BLaER1 treated with 17β-estradiol and CSF1 and Interleukin-3, amounts not matched to agents 10 nM and 100 nM (cell line): ENCODE data around the gene BLOC1S4.
A peak's percentile ranks its signal among the peaks of the same experiment; 100 is the strongest.

Experiments used
- H3K27ac ChIP-seq, 11 experiments: shearing (Covaris generic); formaldehyde crosslinking; 2 replicates each; pipeline ENCODE4 v1.8.1; 2022
- H3K27me3 ChIP-seq, 11 experiments: shearing (Covaris generic); formaldehyde crosslinking; 2 replicates each; pipeline ENCODE4 v1.8.1; 2022
- H3K36me3 ChIP-seq, 11 experiments: shearing (Covaris generic); formaldehyde crosslinking; 2 replicates each; pipeline ENCODE4 v1.8.1; 2022
- H3K4me1 ChIP-seq, 10 experiments: shearing (Covaris generic); formaldehyde crosslinking; 2 replicates each; pipeline ENCODE4 v1.8.1; 2022
- H3K4me2 ChIP-seq, 11 experiments: shearing (Covaris generic); formaldehyde crosslinking; 2 replicates each; pipeline ENCODE4 v1.8.1; 2022
- H3K4me3 ChIP-seq, 10 experiments: shearing (Covaris generic); formaldehyde crosslinking; 2 replicates each; pipeline ENCODE4 v1.8.1; 2022
- H3K9ac ChIP-seq, 11 experiments: shearing (Covaris generic); formaldehyde crosslinking; 2 replicates each; pipeline ENCODE4 v1.8.1; 2022
- H3K9me3 ChIP-seq, 11 experiments: shearing (Covaris generic); formaldehyde crosslinking; replicated peaks in 1 of 11; 2 replicates each; pipeline ENCODE4 v1.8.1; 2022
- H4K20me1 ChIP-seq, 11 experiments: shearing (Covaris generic); formaldehyde crosslinking; 2 replicates each; pipeline ENCODE4 v1.8.1; 2022
- Cebpa-rat ChIP-seq, 11 experiments: shearing (Covaris generic); IDR thresholded peaks; 2 replicates each; pipeline ENCODE4 v1.8.1; 2022

The BLOC1S4 gene

DNA sequence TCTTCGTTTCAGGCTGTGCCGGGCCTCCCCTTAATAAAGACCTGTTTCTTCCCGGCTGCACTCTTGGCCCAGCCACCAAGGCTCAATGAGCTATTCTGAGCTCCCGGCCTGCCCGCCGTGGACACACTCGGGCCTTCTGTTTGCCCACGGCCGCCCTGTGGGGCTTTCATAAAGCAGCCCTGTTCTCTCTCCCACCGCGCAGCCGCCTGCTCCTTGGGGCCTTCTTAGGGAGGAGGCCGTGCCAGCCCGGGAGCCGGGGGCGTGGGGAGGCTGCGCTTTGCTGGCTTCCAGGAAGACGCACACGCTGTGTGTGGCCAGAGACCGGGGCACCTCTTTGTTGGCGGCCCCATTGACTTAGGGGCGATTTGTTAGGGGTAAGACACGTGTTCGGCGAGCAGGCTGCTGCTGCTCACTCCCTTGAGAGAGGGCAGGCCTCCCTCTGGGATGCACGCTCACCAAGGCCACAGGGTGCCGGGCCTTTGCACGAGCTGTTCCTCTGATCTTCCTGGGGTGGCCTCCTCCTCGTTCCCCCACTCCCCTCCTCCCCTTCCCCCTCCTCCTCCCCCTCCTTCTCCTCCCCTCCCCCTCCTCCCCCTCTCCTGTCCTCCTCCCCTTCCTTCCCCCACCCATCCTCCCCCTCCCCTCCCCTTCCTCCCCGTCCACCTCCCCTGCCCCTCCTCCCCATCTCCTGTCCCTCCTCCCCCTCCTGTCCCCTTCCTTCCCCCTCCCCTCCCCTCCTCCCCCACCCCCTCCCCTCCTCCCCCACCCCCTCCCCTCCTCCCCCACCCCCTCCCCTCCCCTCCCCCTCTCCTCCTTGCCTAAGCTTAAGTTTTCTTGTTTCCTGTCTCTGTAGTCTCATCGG, 11.3 kb downstream of the BLOC1S4 start:
- H3K4me1 ChIP-seq, result peaks cover 25 to 42% (median 35%) of the 10 kb centered on the region in 10 experiments
- peak overlapping the region; percentile 76 to 91 (median 86) for H3K4me2 ChIP-seq
- no peaks in the 10 kb centered on the region for H3K36me3 ChIP-seq
- H4K20me1 ChIP-seq, result no peaks in the 10 kb centered on the region
- peak overlapping the region; percentile 33 to 85 (median 70); a peak in 21 of 22 replicates for H3K27ac ChIP-seq
- no peak for TF ChIP-seq Cebpa-rat (IDR thresholded peaks at IDR 0.05)
- no peaks in the 10 kb centered on the region for H3K27me3 ChIP-seq
- no peaks in the 10 kb centered on the region for H3K9me3 ChIP-seq
- H3K9ac ChIP-seq, result peak overlapping the region; percentile 23 to 78 (median 71); a peak in 19 of 22 replicates
- H3K4me3 ChIP-seq, result peak overlapping the region in 8 of 10 experiments; percentile 4 to 41 (median 23); a peak in 6 of 20 replicates

DNA sequence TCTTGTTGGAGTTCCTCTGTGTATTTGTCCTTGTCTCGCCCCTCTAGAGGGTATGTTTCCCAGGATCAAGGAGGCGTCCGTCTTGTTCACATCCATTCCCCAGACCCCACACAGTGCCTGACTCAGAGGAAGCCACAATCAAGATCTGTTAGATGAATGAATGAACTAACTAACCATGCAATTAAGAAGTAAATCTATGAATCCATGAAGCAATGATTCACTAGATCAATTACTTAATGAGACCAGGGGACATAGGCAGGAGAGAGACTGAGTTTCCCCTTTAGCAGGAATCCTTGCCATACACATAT, 11.9 kb downstream of the BLOC1S4 start:
- no peaks in the 10 kb centered on the region for H3K27me3 ChIP-seq
- H3K9me3 ChIP-seq, result no peaks in the 10 kb centered on the region
- H3K4me1 ChIP-seq, result peaks cover 31 to 48% (median 41%) of the 10 kb centered on the region in 10 experiments
- no peaks in the 10 kb centered on the region for H4K20me1 ChIP-seq
- peak overlapping the region; percentile 36 to 84 (median 73) for H3K4me2 ChIP-seq
- peak overlapping the region in 3 of 11 experiments; percentile 14 to 53 (median 43); a peak in 7 of 22 replicates for H3K27ac ChIP-seq
- no peak for TF ChIP-seq Cebpa-rat (IDR thresholded peaks at IDR 0.05)
- no peak overlapping the region for H3K9ac ChIP-seq
- H3K4me3 ChIP-seq, result no peak overlapping the region
- no peaks in the 10 kb centered on the region for H3K36me3 ChIP-seq

DNA sequence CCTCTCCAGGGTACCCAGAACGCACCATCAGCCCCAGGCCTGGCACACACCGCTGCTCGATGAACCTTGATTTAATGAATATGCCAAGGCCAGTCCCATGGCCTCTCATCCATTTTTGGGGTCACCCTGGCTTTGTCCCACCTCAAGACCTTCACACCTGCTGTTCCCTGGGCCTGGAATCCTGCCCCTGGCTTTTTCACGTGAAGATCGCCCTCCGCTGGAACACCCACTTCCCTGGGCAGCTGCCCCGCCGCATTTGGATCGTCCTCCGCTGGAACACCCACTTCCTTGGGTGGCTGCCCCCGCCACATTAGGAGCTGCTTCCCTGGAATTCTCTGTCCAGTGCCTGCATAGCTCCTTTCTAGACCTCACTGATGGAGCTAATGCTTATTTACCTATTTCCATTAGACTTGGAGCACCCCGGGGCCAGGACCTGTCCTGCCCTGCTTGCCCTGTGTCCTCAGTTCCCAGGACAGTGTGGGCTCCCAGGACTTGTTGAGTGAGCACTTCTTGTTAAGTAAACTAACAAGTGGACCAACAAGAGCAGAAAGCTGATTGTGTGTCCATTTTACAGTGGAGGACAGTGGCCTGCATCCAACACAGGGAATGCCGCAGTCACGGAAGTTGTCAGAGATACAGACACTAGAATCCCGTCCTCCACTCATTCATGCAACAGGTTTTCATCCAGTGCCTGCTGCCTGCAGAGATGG, 12.5 kb downstream of the BLOC1S4 start:
- no peak for TF ChIP-seq Cebpa-rat (IDR thresholded peaks at IDR 0.05)
- Histone ChIP-seq H3K4me1 (peaks cover 37 to 54% (median 43%) of the 10 kb centered on the region in 10 experiments), H3K9ac (peak overlapping the region in 1 of 11 experiments; percentile 34; a peak in 3 of 22 replicates)

DNA sequence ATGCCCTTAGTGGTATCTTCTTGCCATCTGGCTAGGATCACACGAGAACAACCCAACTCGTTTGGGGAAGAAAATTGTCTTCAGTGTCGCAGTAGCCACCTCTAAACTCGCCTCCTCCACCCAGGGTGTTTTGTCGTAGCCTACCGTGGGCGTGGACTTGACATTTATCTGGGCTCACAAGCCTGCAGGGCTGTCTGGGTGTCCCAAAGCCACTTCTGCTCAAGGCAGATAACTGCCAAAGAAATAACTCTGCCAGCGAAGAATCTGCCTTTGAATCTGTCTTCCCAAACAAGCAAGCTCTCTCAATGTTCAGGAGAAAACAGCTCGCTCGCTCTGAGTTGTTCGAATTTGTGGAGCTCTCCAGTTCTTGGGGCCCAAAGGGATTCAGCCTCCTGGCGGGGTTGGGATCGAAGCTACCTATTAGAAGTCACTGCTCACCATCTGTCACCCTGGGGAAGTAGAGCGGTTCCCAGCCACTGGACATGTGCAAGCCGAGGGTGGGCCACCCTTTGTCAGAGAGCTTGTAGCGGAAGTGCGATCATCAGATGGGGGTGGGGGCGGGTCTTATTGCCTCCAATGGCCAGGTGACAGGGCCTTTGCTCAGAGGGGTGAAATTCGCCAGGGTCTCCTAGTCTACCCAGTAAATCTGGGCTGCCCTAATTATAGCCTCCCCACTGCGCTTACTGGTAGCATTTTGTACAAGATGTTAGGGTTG, 14.8 kb downstream of the BLOC1S4 start:
- peaks cover 37 to 61% (median 41%) of the 10 kb centered on the region in 10 experiments for H3K4me1 ChIP-seq
- H3K36me3 ChIP-seq, result no peaks in the 10 kb centered on the region
- H3K27ac ChIP-seq, result peak overlapping the region in 1 of 11 experiments; percentile 27; a peak in 1 of 22 replicates
- H3K27me3 ChIP-seq, result no peaks in the 10 kb centered on the region
- H3K9me3 ChIP-seq, result no peaks in the 10 kb centered on the region
- TF ChIP-seq Cebpa-rat (IDR thresholded peaks at IDR 0.05), result no peak
- no peaks in the 10 kb centered on the region for H4K20me1 ChIP-seq
- no peak overlapping the region for H3K4me3 ChIP-seq
- H3K4me2 ChIP-seq, result peak overlapping the region in 4 of 11 experiments; percentile 13 to 29 (median 18); a peak in 4 of 22 replicates
- no peak overlapping the region for H3K9ac ChIP-seq

More for the DNA sequence above, 12.5 kb downstream of the BLOC1S4 start:
- Histone ChIP-seq H3K4me3 (no peak overlapping the region), H4K20me1 (no peaks in the 10 kb centered on the region), H3K4me2 (peak overlapping the region; percentile 36 to 84 (median 73)), H3K9me3 (no peaks in the 10 kb centered on the region), H3K27me3 (no peaks in the 10 kb centered on the region), H3K27ac (peak overlapping the region in 3 of 11 experiments; percentile 14 to 53 (median 43); a peak in 7 of 22 replicates), H3K36me3 (no peaks in the 10 kb centered on the region)

DNA sequence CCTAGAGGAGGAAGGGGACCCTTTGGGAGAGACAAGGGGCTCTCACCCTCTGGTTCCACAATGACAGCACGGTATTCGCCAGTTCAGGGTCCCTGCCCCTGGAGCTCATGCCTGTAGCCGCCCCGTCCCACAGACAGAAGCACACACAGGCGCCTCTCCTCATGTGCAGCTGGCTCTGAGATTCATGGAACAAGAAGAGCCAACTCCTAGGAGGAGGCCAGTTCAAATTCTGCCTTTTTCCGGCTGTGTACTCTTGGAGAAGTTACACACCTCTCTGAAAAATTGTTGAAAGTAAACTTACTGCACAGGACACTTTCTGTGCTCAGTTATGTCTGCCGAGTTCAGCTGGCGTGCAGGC, 15.3 kb downstream of the BLOC1S4 start:
- Histone ChIP-seq H3K27ac (0 out of 22 replicates have a peak overlapping the region, but pooled peaks of 1 of the 11 experiments have one; percentile 68), H3K36me3 (no peaks in the 10 kb centered on the region), H3K27me3 (no peaks in the 10 kb centered on the region), H3K9me3 (no peaks in the 10 kb centered on the region), H3K4me3 (no peak overlapping the region), H4K20me1 (no peaks in the 10 kb centered on the region), H3K4me1 (peaks cover 37 to 61% (median 41%) of the 10 kb centered on the region in 10 experiments), H3K9ac (no peak overlapping the region), H3K4me2 (peak overlapping the region in 1 of 11 experiments; percentile 13; a peak in 1 of 22 replicates)
- TF ChIP-seq Cebpa-rat (IDR thresholded peaks at IDR 0.05), result no peak

DNA sequence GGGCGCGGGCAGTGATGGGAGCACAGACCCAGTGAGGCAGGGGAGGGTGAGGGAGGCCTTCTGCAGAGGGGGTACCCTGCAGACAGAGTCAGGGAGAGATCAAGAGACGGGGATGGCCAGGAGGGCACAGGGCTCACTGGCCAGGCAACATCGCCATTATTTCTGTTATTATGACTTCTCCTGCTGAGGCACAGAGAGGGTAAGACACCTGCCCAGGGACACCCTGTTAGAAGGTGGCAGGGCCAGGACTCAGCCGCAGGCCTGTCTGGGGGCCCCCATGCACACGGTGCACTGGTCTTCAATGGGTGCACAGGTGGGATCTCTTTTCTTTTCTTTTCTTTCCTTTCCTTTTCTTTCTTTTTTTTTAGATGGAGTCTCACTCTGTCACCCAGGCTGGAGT, 15.8 kb downstream of the BLOC1S4 start:
- Histone ChIP-seq H3K9me3 (no peaks in the 10 kb centered on the region), H3K27ac (peak overlapping the region in 1 of 11 experiments; percentile 68; a peak in 2 of 22 replicates), H3K27me3 (no peaks in the 10 kb centered on the region), H3K9ac (no peak overlapping the region), H3K4me2 (no peak overlapping the region; a peak in 1 of 22 replicates), H4K20me1 (no peaks in the 10 kb centered on the region), H3K4me1 (peaks cover 34 to 57% (median 36%) of the 10 kb centered on the region in 10 experiments), H3K36me3 (no peaks in the 10 kb centered on the region), H3K4me3 (no peak overlapping the region)
- no peak for TF ChIP-seq Cebpa-rat (IDR thresholded peaks at IDR 0.05)

DNA sequence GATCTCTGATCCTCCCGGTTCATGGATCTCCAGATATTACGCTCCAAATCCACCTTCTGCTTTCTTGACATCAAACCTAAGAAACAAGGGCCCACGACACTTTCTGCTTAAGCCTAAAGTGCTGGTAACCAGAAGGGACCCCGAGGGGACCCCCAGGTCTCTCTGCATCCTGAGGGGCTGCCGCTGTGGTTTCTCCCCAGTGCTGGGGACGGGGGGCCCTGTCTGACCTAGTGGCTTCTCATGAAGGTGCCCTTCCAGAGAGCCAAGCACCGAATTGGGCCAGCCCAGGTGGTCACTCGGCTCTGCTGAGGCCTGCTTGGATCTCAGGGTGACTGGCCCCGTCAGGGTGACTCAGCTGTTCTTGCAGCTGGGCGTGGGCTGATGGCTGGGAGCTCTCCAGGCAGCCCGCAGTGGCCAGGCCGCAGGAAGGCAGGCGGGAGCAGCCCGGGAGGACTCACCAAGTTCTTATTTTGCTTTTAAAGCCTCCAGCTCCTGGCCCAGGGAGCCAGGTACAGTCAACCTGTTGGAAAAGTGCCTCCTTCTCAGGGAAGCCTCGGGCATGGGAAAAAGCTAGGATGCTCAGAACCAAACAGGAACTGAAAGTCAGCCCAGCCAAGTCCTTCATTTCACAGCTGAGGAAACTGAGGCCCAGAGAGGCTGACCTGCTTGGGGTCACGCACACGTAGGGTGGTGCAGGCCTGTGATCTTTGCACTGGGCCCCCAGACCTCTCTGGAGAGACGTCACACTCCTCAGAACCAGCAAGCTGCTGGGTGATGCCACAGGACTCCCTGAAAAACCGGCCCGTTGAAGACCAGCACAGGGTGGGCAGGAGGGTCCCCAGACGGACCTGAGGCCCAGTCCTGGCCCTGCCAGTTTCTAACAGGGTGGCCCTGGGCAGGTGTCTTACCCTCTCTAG, 16.7 kb downstream of the BLOC1S4 start:
- Histone ChIP-seq H3K27ac (peak overlapping the region in 10 of 11 experiments; percentile 7 to 68 (median 50); a peak in 14 of 22 replicates), H3K36me3 (no peaks in the 10 kb centered on the region), H3K4me2 (peak overlapping the region in 10 of 11 experiments; percentile 23 to 76 (median 62); a peak in 15 of 22 replicates), H3K4me3 (no peak overlapping the region), H3K4me1 (peaks cover 28 to 52% (median 30%) of the 10 kb centered on the region in 10 experiments), H4K20me1 (no peaks in the 10 kb centered on the region), H3K27me3 (no peaks in the 10 kb centered on the region), H3K9ac (peak overlapping the region in 5 of 11 experiments; percentile 10 to 29 (median 23); a peak in 3 of 22 replicates), H3K9me3 (no peaks in the 10 kb centered on the region)
- TF ChIP-seq Cebpa-rat (IDR thresholded peaks at IDR 0.05), result no peak
